ENCODE results near the gene TMC3. TPM values are rescaled to one million over a fixed set of nuclear protein-coding genes. Genes with fewer than 3 reads are reported as not detected.

TMC3 gene
- polyA plus RNA-seq, 2 of the 4 experiments (the other 2 are of a cell fraction) = not detected

- ATAC-seq = no peak
- no peak for DNase-seq (ENCODE audit: low read depth in 1 of 2, low spot score in 1 of 2)
- FAIRE-seq = no peak
- WGBS (ENCODE audit: missing lambda C conversion rate) = 5% methylated on average over 5 of the region's 5 CpGs
- ChIA-PET POLR2A (no interaction called here), CTCF (interaction anchor here (0.6 to 5.3 kb wide), 12 partner anchors 9 to 108 kb away, joined by 3 to 24 read pairs (median 4); no protein-coding TSS in a partner anchor)
- Histone ChIP-seq H3K4me2 (no peak overlapping the region), H3K9me3 (no peaks in the 10 kb centered on the region), H3K27ac (no peak overlapping the region), H3K4me3 (no peak overlapping the region), H3K4me1 (peaks cover 13% of the 10 kb centered on the region)
- no peak for TF ChIP-seq RARB (CRISPR knock-in tag; IDR thresholded peaks at IDR 0.05)
- no peak for TF ChIP-seq SMC3 (IDR thresholded peaks at IDR 0.05)
- TF ChIP-seq HES2 (IDR thresholded peaks at IDR 0.05) = no peak
- TF ChIP-seq NR3C1 (IDR thresholded peaks at IDR 0.05) = no peak
- TF ChIP-seq BCL3 (IDR thresholded peaks at IDR 0.05) = no peak
- no peak for TF ChIP-seq EHF (CRISPR knock-in tag; IDR thresholded peaks at IDR 0.05)
- TF ChIP-seq ESRRA (IDR thresholded peaks at IDR 0.05; ENCODE audit: borderline replicate concordance, low read length) = no peak
- TF ChIP-seq JUNB (IDR thresholded peaks at IDR 0.05) = no peak
- TF ChIP-seq ZSCAN20 (CRISPR knock-in tag; IDR thresholded peaks at IDR 0.05) = no peak
- TF ChIP-seq RFX5 (IDR thresholded peaks at IDR 0.05) = no peak
- TF ChIP-seq, protein P1, sequence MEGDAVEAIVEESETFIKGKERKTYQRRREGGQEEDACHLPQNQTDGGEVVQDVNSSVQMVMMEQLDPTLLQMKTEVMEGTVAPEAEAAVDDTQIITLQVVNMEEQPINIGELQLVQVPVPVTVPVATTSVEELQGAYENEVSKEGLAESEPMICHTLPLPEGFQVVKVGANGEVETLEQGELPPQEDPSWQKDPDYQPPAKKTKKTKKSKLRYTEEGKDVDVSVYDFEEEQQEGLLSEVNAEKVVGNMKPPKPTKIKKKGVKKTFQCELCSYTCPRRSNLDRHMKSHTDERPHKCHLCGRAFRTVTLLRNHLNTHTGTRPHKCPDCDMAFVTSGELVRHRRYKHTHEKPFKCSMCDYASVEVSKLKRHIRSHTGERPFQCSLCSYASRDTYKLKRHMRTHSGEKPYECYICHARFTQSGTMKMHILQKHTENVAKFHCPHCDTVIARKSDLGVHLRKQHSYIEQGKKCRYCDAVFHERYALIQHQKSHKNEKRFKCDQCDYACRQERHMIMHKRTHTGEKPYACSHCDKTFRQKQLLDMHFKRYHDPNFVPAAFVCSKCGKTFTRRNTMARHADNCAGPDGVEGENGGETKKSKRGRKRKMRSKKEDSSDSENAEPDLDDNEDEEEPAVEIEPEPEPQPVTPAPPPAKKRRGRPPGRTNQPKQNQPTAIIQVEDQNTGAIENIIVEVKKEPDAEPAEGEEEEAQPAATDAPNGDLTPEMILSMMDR (IDR thresholded peaks at IDR 0.05) = no peak
- TF ChIP-seq EHMT2 (IDR thresholded peaks at IDR 0.05; ENCODE audit: low read depth) = no peak
- TF ChIP-seq FOSB (CRISPR knock-in tag; IDR thresholded peaks at IDR 0.05) = no peak
- no peak for TF ChIP-seq MYC (IDR thresholded peaks at IDR 0.05; ENCODE audit: borderline replicate concordance, low read length)
- TF ChIP-seq CHD4 (IDR thresholded peaks at IDR 0.05; ENCODE audit: borderline replicate concordance) = no peak
- TF ChIP-seq EP300 (IDR thresholded peaks at IDR 0.05) = no peak
- TF ChIP-seq NFE2L2 (conservative IDR thresholded peaks at IDR 0.05; ENCODE audit: low read length) = no peak
- no peak for TF ChIP-seq ZNF302 (CRISPR knock-in tag; IDR thresholded peaks at IDR 0.05)
- no peak for TF ChIP-seq PHF8 (IDR thresholded peaks at IDR 0.05; ENCODE audit: borderline replicate concordance, low read depth)
- TF ChIP-seq RAD21 (conservative IDR thresholded peaks at IDR 0.05 in 1 of 2, IDR thresholded peaks at IDR 0.05 in 1 of 2) = no peak
Observed at GRCh38 chr15:81301815-81302399, 72.1 kb downstream of the TMC3 start.

GRCh38 chr15:81301385-81301784 is 72.6 kb downstream of the TMC3 start:
- DNase-seq (ENCODE audit: low read depth in 1 of 2, low spot score in 1 of 2) = no peak
- no peak overlapping the region for H3K27ac ChIP-seq
- H3K9me3 ChIP-seq = no peaks in the 10 kb centered on the region
- ChIA-PET CTCF (interaction anchor here (0.9 to 5.3 kb wide), 10 partner anchors 9 to 109 kb away, joined by 3 to 24 read pairs (median 5); no protein-coding TSS in a partner anchor), POLR2A (no interaction called here)
- ATAC-seq = no peak
- no peak overlapping the region for H3K4me2 ChIP-seq
- peaks cover 16% of the 10 kb centered on the region for H3K4me1 ChIP-seq
- WGBS (ENCODE audit: missing lambda C conversion rate) = 24% methylated on average over 4 of the region's 4 CpGs
- H3K4me3 ChIP-seq = no peak overlapping the region
- no peak for FAIRE-seq
- TF ChIP-seq EHF (CRISPR knock-in tag; IDR thresholded peaks at IDR 0.05) = no peak
- TF ChIP-seq PHF8 (IDR thresholded peaks at IDR 0.05; ENCODE audit: borderline replicate concordance, low read depth) = no peak
- no peak for TF ChIP-seq NPAS2 (CRISPR knock-in tag; IDR thresholded peaks at IDR 0.05; ENCODE audit: borderline replicate concordance)
- TF ChIP-seq POLR2A (IDR thresholded peaks at IDR 0.05; ENCODE audit: low read length) = no peak
- TF ChIP-seq CBX2 (IDR thresholded peaks at IDR 0.05; ENCODE audit: borderline replicate concordance, low read depth) = no peak
- TF ChIP-seq ZC3H11A (IDR thresholded peaks at IDR 0.05) = no peak
- TF ChIP-seq, protein P2, sequence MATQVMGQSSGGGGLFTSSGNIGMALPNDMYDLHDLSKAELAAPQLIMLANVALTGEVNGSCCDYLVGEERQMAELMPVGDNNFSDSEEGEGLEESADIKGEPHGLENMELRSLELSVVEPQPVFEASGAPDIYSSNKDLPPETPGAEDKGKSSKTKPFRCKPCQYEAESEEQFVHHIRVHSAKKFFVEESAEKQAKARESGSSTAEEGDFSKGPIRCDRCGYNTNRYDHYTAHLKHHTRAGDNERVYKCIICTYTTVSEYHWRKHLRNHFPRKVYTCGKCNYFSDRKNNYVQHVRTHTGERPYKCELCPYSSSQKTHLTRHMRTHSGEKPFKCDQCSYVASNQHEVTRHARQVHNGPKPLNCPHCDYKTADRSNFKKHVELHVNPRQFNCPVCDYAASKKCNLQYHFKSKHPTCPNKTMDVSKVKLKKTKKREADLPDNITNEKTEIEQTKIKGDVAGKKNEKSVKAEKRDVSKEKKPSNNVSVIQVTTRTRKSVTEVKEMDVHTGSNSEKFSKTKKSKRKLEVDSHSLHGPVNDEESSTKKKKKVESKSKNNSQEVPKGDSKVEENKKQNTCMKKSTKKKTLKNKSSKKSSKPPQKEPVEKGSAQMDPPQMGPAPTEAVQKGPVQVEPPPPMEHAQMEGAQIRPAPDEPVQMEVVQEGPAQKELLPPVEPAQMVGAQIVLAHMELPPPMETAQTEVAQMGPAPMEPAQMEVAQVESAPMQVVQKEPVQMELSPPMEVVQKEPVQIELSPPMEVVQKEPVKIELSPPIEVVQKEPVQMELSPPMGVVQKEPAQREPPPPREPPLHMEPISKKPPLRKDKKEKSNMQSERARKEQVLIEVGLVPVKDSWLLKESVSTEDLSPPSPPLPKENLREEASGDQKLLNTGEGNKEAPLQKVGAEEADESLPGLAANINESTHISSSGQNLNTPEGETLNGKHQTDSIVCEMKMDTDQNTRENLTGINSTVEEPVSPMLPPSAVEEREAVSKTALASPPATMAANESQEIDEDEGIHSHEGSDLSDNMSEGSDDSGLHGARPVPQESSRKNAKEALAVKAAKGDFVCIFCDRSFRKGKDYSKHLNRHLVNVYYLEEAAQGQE (IDR thresholded peaks at IDR 0.05) = no peak
- no peak for TF ChIP-seq ZFP36 (IDR thresholded peaks at IDR 0.05; ENCODE audit: borderline replicate concordance, partially characterized antibody)
- TF ChIP-seq SMC3 (IDR thresholded peaks at IDR 0.05) = no peak
- TF ChIP-seq, protein P3, sequence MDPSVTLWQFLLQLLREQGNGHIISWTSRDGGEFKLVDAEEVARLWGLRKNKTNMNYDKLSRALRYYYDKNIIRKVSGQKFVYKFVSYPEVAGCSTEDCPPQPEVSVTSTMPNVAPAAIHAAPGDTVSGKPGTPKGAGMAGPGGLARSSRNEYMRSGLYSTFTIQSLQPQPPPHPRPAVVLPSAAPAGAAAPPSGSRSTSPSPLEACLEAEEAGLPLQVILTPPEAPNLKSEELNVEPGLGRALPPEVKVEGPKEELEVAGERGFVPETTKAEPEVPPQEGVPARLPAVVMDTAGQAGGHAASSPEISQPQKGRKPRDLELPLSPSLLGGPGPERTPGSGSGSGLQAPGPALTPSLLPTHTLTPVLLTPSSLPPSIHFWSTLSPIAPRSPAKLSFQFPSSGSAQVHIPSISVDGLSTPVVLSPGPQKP (IDR thresholded peaks at IDR 0.05; ENCODE audit: low read depth, low read length) = no peak
- TF ChIP-seq FOSB (CRISPR knock-in tag; IDR thresholded peaks at IDR 0.05) = no peak
- no peak for TF ChIP-seq BCL3 (IDR thresholded peaks at IDR 0.05)
